ENCODE results near the gene ZBTB20.

- TF ChIP-seq EZH2 (IDR thresholded peaks at IDR 0.05; ENCODE audit: borderline replicate concordance, insufficient read depth, low read depth, low read length, poor library complexity, severe bottlenecking), result no peak
- TF ChIP-seq, protein P1, sequence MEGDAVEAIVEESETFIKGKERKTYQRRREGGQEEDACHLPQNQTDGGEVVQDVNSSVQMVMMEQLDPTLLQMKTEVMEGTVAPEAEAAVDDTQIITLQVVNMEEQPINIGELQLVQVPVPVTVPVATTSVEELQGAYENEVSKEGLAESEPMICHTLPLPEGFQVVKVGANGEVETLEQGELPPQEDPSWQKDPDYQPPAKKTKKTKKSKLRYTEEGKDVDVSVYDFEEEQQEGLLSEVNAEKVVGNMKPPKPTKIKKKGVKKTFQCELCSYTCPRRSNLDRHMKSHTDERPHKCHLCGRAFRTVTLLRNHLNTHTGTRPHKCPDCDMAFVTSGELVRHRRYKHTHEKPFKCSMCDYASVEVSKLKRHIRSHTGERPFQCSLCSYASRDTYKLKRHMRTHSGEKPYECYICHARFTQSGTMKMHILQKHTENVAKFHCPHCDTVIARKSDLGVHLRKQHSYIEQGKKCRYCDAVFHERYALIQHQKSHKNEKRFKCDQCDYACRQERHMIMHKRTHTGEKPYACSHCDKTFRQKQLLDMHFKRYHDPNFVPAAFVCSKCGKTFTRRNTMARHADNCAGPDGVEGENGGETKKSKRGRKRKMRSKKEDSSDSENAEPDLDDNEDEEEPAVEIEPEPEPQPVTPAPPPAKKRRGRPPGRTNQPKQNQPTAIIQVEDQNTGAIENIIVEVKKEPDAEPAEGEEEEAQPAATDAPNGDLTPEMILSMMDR (IDR thresholded peaks at IDR 0.05), result no peak
Observed at GRCh38 chr3:114816052-114816451, 331.0 kb downstream of the ZBTB20 start.

Data from B cell (primary cell).